GM12878 (cell line): ENCODE results near the gene ATP6V0A1. TPM values are rescaled to one million over a fixed set of nuclear protein-coding genes. Genes with fewer than 3 reads are reported as not detected.

Experiments
- ATAC-seq: fragments of 200-7000 bp; cut with Tn5 transposase; 3 replicates; pipeline ENCODE4 v1.9.1; 2020; ENCODE audit warnings: mild to moderate bottlenecking, moderate library complexity
- BruUV-seq: library from RNA; stranded (reverse); fragments of 400-500 nt; replicated peaks from 2 replicates; lab custom pipeline; 2021; lab: Mats Ljungman, UMichigan
- CTCF ChIA-PET: fragments of 300-600 bp; sonication (Branson Sonifier 250); formaldehyde crosslinking; extraction: SDS; loops from one replicate; lab custom pipeline; 2021; ENCODE audit warnings: inconsistent platforms; lab: Yijun Ruan, JAX
- POLR2A ChIA-PET: fragments of 350-600 bp; formaldehyde crosslinking; extraction: SDS; loops from one replicate; lab custom pipeline; 2021; ENCODE audit warnings: inconsistent platforms; lab: Charles Lee
- RAD21 ChIA-PET: fragments of 300-600 bp; sonication (Branson Sonifier 250); formaldehyde crosslinking; loops from one replicate; lab custom pipeline; 2023; ENCODE audit warnings: antibody characterized with exemption; ENCODE audit not compliant: unreplicated experiment; lab: Charles Lee
- SMC1A ChIA-PET: fragments of 300-600 bp; sonication (Branson Sonifier 250); formaldehyde crosslinking; loops from one replicate; lab custom pipeline; 2023; ENCODE audit not compliant: unreplicated experiment, uncharacterized antibody; lab: Charles Lee
- DNase-seq: peaks from one replicate; pipeline ENCODE4 v3.0.0-alpha.2; 2011; ENCODE audit warnings: low read depth, low spot score
- FAIRE-seq: peaks from 3 replicates; lab custom pipeline; 2011; peaks lifted over from hg19 to GRCh38; lab: Jason Lieb, UNC
- H2AFZ ChIP-seq: 2 replicates; pipeline ENCODE4 v1.6.0; 2011; ENCODE audit warnings: low read depth, low read length, control low read depth; ENCODE audit not compliant: control insufficient read depth
- H3K27ac ChIP-seq: 2 replicates; pipeline ENCODE4 v1.5.1; 2011; ENCODE audit warnings: control low read depth; ENCODE audit not compliant: control insufficient read depth, insufficient read depth
- H3K27me3 ChIP-seq, 2 experiments: replicated peaks in 1 of 2; 2 replicates each; pipeline versions ENCODE4 v1.6.0 to v1.6.1; 2011; ENCODE audit warnings: low read length in 1 of 2; ENCODE audit not compliant: control insufficient read depth in 2 of 2, insufficient read depth in 2 of 2
- H3K36me3 ChIP-seq, 2 experiments: 2 replicates each; pipeline ENCODE4 v1.5.1; 2011; ENCODE audit warnings: low read length in 1 of 2; ENCODE audit not compliant: control insufficient read depth in 2 of 2, insufficient read depth in 2 of 2
- H3K4me1 ChIP-seq: 2 replicates; pipeline ENCODE4 v1.6.1; 2011; ENCODE audit warnings: mild to moderate bottlenecking, low read length, moderate library complexity, mixed read lengths; ENCODE audit not compliant: control insufficient read depth, insufficient read depth
- H3K4me2 ChIP-seq: 2 replicates; pipeline ENCODE4 v1.6.0; 2011; ENCODE audit warnings: control low read depth; ENCODE audit not compliant: control insufficient read depth, insufficient read depth
- H3K4me3 ChIP-seq: fragments of 200-600 bp; sonication (generic); 2 replicates; pipeline ENCODE4 v1.5.1; 2016
- H3K79me2 ChIP-seq: 2 replicates; pipeline ENCODE4 v1.6.0; 2011; ENCODE audit warnings: low read length; ENCODE audit not compliant: control insufficient read depth, insufficient read depth
- H3K9ac ChIP-seq: 2 replicates; pipeline ENCODE4 v1.8.0; 2011; ENCODE audit warnings: low read length, control low read depth, mixed read lengths; ENCODE audit not compliant: control insufficient read depth, insufficient read depth
- H3K9me3 ChIP-seq: replicated peaks from 3 replicates; pipeline ENCODE4 v1.5.1; 2011; ENCODE audit warnings: mild to moderate bottlenecking, low read length; ENCODE audit not compliant: control insufficient read depth, insufficient read depth
- H4K20me1 ChIP-seq: 2 replicates; pipeline ENCODE4 v1.6.0; 2011; ENCODE audit not compliant: control insufficient read depth, insufficient read depth
- CREM ChIP-seq: IDR thresholded peaks from 2 replicates; pipeline ENCODE4 v1.6.1; 2014; ENCODE audit warnings: antibody characterized with exemption, low read depth
- EGR1 ChIP-seq, 2 experiments: IDR thresholded peaks; 1 replicate in 1 of 2; 2 replicates in 1 of 2; pipeline ENCODE4 v1.6.1; 2011 to 2012; ENCODE audit warnings: low read depth in 2 of 2, low read length in 2 of 2, borderline replicate concordance in 1 of 2, mild to moderate bottlenecking in 1 of 2, moderate library complexity in 1 of 2
- EP300 ChIP-seq, 2 experiments: fragments of 150-350 bp in 1 of 2; IDR thresholded peaks; 2 replicates each; pipeline ENCODE4 v1.6.1; 2011 to 2012; ENCODE audit warnings: low read depth in 2 of 2, low read length in 2 of 2, borderline replicate concordance in 1 of 2, improper control_type of control experiment in 1 of 2, inconsistent platforms in 1 of 2; ENCODE audit not compliant: control insufficient read depth in 1 of 2
- MTA2 ChIP-seq: fragments of 450-650 bp; IDR thresholded peaks from 2 replicates; pipeline ENCODE4 v1.6.1; 2016; ENCODE audit warnings: low read depth, mild to moderate bottlenecking, moderate library complexity
- MYB ChIP-seq: fragments of 150-350 bp; IDR thresholded peaks from 2 replicates; pipeline ENCODE4 v1.6.1; 2014; ENCODE audit warnings: mild to moderate bottlenecking, low read depth, low read length, borderline replicate concordance
- POLR2A ChIP-seq: IDR thresholded peaks from 2 replicates; pipeline ENCODE4 v1.6.1; 2011; ENCODE audit warnings: low read depth, mild to moderate bottlenecking, low read length
- ZZZ3 ChIP-seq: IDR thresholded peaks from 2 replicates; pipeline ENCODE4 v1.6.1; 2011; ENCODE audit warnings: low read depth; ENCODE audit not compliant: control insufficient read depth, insufficient read length
- WGBS: methylation state at CpG from one replicate; pipeline ENCODE4 v1.1.6; 2016; ENCODE audit warnings: low lambda C conversion rate; ENCODE audit not compliant: insufficient replicate concordance, insufficient coverage; ENCODE audit errors: missing lambda C conversion rate; 5-methylcytosine and 5-hydroxymethylcytosine counted together
- in situ Hi-C: fragments of 300-500 bp; cut with MboI; formaldehyde crosslinking; loops from 9 replicates; pipeline ENCODE4 v1.14.3; 2018; ENCODE audit warnings: mixed read lengths
- intact Hi-C: fragments of 100-400 bp; cut with micrococcal nuclease; formaldehyde crosslinking; loops from one replicate; pipeline ENCODE4 v1.14.2; 2022; ENCODE audit not compliant: unreplicated experiment
- polyA plus RNA-seq, 11 experiments: library from polyadenylated mRNA; depleted of rRNA in 4 of 11; unstranded in 6 of 11; stranded (reverse) in 5 of 11; fragments of >200 nt; fragmentation: Nextera tagmentation in 4 of 11; fragmentation: Illumina TruSeq in 1 of 11; extraction: Ambion mirVana in 4 of 11; extraction: Trizol in 1 of 11; gene quantifications; 1 replicate in 1 of 11; 2 replicates in 10 of 11; pipeline versions ENCODE4 v1.2.1 to v1.2.3, GENCODE V29; 2011 to 2016; ENCODE audit warnings: inconsistent platforms in 2 of 11, missing spikeins in 2 of 11, low read depth in 1 of 11
- total RNA-seq, 4 experiments: library from RNA; depleted of rRNA in 3 of 4; stranded (reverse); fragments of >200 nt in 3 of 4; fragmentation: Illumina TruSeq in 1 of 4; extraction: Trizol in 1 of 4; gene quantifications; 2 replicates each; pipeline versions ENCODE4 v1.2.1 to v1.2.3, GENCODE V29; 2013 to 2021

The ATP6V0A1 gene
- total and polyA plus RNA-seq, 10 of the 15 experiments (the other 5 are each of a cell fraction or from before 2014, with no cell fraction given): 3.0 to 76.6 (median 30.9) TPM

DNA sequence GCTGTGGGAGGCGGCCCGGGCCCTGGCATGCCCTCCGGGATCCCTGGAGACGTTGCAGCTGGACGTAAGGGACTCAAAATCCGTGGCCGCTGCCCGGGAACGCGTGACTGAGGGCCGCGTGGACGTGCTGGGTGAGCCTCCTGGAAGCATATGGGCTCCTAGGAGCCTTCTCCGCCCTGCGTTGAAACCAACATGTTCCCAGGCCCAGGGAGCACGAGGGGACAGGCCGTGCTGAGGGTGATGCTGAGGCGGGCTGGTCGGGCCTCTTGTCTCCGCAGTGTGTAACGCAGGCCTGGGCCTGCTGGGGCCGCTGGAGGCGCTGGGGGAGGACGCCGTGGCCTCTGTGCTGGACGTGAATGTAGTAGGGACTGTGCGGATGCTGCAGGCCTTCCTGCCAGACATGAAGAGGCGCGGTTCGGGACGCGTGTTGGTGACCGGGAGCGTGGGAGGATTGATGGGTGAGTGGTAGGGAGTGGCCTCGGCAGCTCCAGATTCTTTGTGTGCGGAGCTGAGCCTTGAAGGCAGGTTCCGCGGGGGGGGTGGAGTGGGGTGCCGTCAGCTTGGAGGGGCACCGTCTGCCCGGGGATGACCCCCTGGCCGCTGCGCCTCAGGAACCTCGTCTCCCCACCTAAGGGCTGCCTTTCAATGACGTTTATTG lies 94.6 kb downstream of the ATP6V0A1 start:
- Histone ChIP-seq H3K27me3 (no peaks in the 10 kb centered on the region), H3K9ac (no peak overlapping the region), H3K4me2 (peak overlapping the region; percentile 89; the same call in 1 of the 2 replicates), H3K79me2 (peaks cover 16% of the 10 kb centered on the region), H3K4me1 (peaks cover 9% of the 10 kb centered on the region), H4K20me1 (no peaks in the 10 kb centered on the region), H3K27ac (no peak overlapping the region), H3K9me3 (no peaks in the 10 kb centered on the region), H2AFZ (no peak overlapping the region)
- intact Hi-C loops: no loop called here
- SMC1A ChIA-PET: no interaction called here
- BruUV-seq: no TSS peak
- WGBS: 96% methylated on average over 44 of the region's 45 CpGs
- DNase-seq (no peak), FAIRE-seq (no peak), ATAC-seq (no peak)
- in situ Hi-C loops: no loop called here
- RAD21 ChIA-PET: interaction anchor here (1.6 to 2.0 kb wide), 2 partner anchors 14 to 16 kb away, joined by 5 to 6 read pairs; no protein-coding TSS in a partner anchor
- CTCF ChIA-PET: interaction anchor here (1.3 to 1.8 kb wide), 4 partner anchors 12 to 65 kb away, joined by 3 to 7 read pairs (median 4); partner anchors contain the start of gene NAGLU
- TF ChIP-seq EP300 (IDR thresholded peaks at IDR 0.05; ENCODE audit: borderline replicate concordance in 1 of 2, control insufficient read depth in 1 of 2, low read depth in 2 of 2, low read length in 2 of 2) (no peak), ZZZ3 (no peak), MTA2 (no peak), EGR1 (IDR thresholded peaks at IDR 0.05; ENCODE audit: borderline replicate concordance in 1 of 2, low read depth in 2 of 2, low read length in 2 of 2) (no peak), MYB (no peak), POLR2A (no peak), CREM (no peak)
- TF ChIP-seq, all 136 proteins: peak for 0
- POLR2A ChIA-PET: interaction anchor here (1.4 kb wide), 1 partner anchor 11 kb away, joined by 4 read pairs; no protein-coding TSS in a partner anchor
- H3K36me3 ChIP-seq: no peaks in the 10 kb centered on the region; a peak in 1 of 4 replicates
- peak overlapping the region; percentile 94; the same call in 1 of the 2 replicates for H3K4me3 ChIP-seq
